ENCODE results near the gene BACH2. TPM values are rescaled to one million over a fixed set of nuclear protein-coding genes. Genes with fewer than 3 reads are reported as not detected.

The BACH2 gene
- polyA plus RNA-seq, 1 of the 3 experiments (the other 2 are of a cell fraction), result 0.46 TPM

GRCh38 chr6:89936177-89936576 is 360.5 kb downstream of the BACH2 start:
- Histone ChIP-seq H3K36me3 (replicated peaks in 1 of 2; ENCODE audit: control insufficient read depth in 1 of 2, insufficient read depth in 2 of 2, low read length in 1 of 2) (no peaks in the 10 kb centered on the region), H3K9me3 (no peaks in the 10 kb centered on the region), H3K4me2 (no peak overlapping the region), H3K4me1 (ENCODE audit: control insufficient read depth in 1 of 2, insufficient read depth in 2 of 2, low read depth in 1 of 2, low read length in 1 of 2) (no peaks in the 10 kb centered on the region; a peak in 1 of 4 replicates), H4K20me1 (ENCODE audit: insufficient read depth) (no peaks in the 10 kb centered on the region), H2AFZ (ENCODE audit: low read depth) (no peak overlapping the region), H3K9ac (no peak overlapping the region), H3K9me2 (no peaks in the 10 kb centered on the region), H3K27ac (ENCODE audit: low read depth in 2 of 2, low read length in 1 of 2) (no peak overlapping the region), H3F3A (replicated peaks; ENCODE audit: insufficient read depth) (no peaks in the 10 kb centered on the region), H3K27me3 (ENCODE audit: insufficient read depth) (no peaks in the 10 kb centered on the region), H3K4me3 (ENCODE audit: low read depth in 2 of 2, low read length in 1 of 2) (no peak overlapping the region), H3K79me2 (ENCODE audit: insufficient read depth) (no peaks in the 10 kb centered on the region)
- TF ChIP-seq TAF1 (IDR thresholded peaks at IDR 0.05; ENCODE audit: borderline replicate concordance, low read depth, low read length) (no peak), YY1 (IDR thresholded peaks at IDR 0.05; ENCODE audit: low read depth) (no peak), FOSL2 (IDR thresholded peaks at IDR 0.05; ENCODE audit: borderline replicate concordance, low read depth) (no peak), IRF3 (IDR thresholded peaks at IDR 0.05; ENCODE audit: low read depth, low read length) (no peak), RCOR1 (IDR thresholded peaks at IDR 0.05; ENCODE audit: low read length) (no peak), RAD21 (IDR thresholded peaks at IDR 0.05; ENCODE audit: low read length) (no peak)
- TF ChIP-seq, protein P1, sequence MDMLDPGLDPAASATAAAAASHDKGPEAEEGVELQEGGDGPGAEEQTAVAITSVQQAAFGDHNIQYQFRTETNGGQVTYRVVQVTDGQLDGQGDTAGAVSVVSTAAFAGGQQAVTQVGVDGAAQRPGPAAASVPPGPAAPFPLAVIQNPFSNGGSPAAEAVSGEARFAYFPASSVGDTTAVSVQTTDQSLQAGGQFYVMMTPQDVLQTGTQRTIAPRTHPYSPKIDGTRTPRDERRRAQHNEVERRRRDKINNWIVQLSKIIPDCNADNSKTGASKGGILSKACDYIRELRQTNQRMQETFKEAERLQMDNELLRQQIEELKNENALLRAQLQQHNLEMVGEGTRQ (IDR thresholded peaks at IDR 0.05; ENCODE audit: borderline replicate concordance, low read depth, low read length), result no peak
- TF ChIP-seq, protein P2, sequence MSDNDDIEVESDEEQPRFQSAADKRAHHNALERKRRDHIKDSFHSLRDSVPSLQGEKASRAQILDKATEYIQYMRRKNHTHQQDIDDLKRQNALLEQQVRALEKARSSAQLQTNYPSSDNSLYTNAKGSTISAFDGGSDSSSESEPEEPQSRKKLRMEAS (IDR thresholded peaks at IDR 0.05; ENCODE audit: low read depth), result no peak
- TF ChIP-seq, protein P3, sequence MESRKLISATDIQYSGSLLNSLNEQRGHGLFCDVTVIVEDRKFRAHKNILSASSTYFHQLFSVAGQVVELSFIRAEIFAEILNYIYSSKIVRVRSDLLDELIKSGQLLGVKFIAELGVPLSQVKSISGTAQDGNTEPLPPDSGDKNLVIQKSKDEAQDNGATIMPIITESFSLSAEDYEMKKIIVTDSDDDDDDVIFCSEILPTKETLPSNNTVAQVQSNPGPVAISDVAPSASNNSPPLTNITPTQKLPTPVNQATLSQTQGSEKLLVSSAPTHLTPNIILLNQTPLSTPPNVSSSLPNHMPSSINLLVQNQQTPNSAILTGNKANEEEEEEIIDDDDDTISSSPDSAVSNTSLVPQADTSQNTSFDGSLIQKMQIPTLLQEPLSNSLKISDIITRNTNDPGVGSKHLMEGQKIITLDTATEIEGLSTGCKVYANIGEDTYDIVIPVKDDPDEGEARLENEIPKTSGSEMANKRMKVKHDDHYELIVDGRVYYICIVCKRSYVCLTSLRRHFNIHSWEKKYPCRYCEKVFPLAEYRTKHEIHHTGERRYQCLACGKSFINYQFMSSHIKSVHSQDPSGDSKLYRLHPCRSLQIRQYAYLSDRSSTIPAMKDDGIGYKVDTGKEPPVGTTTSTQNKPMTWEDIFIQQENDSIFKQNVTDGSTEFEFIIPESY (IDR thresholded peaks at IDR 0.05; ENCODE audit: borderline replicate concordance, low read depth), result no peak
- ChIA-PET CTCF (no interaction called here), POLR2A (interaction anchor here (0.6 kb wide), 1 partner anchor 559 kb away, joined by 3 read pairs; no protein-coding TSS in a partner anchor)
- DNase-seq, result no peak
- WGBS (ENCODE audit: low lambda C conversion rate), result 85% methylated on average over 1 of the region's 1 CpG

GRCh38 chr6:89934685-89935366 is 361.8 kb downstream of the BACH2 start:
- H3K4me2 ChIP-seq, result no peak overlapping the region
- no peak overlapping the region for H3K4me3 ChIP-seq (ENCODE audit: low read depth in 2 of 2, low read length in 1 of 2)
- H3F3A ChIP-seq (replicated peaks; ENCODE audit: insufficient read depth), result no peaks in the 10 kb centered on the region
- TF ChIP-seq MEF2A (IDR thresholded peaks at IDR 0.05; ENCODE audit: borderline replicate concordance, low read depth) (no peak), SIN3A (IDR thresholded peaks at IDR 0.05; ENCODE audit: borderline replicate concordance, low read depth, low read length) (no peak), FOXM1 (IDR thresholded peaks at IDR 0.05; ENCODE audit: low read depth) (no peak), EP300 (IDR thresholded peaks at IDR 0.05; ENCODE audit: borderline replicate concordance in 1 of 2, low read depth in 1 of 2, low read length in 1 of 2) (no peak), SMC3 (IDR thresholded peaks at IDR 0.05; ENCODE audit: low read depth, low read length) (no peak), JUND (IDR thresholded peaks at IDR 0.05) (no peak), NFIC (IDR thresholded peaks at IDR 0.05; ENCODE audit: borderline replicate concordance) (no peak), IRF3 (IDR thresholded peaks at IDR 0.05; ENCODE audit: low read depth, low read length) (no peak)
- no peaks in the 10 kb centered on the region for H3K9me3 ChIP-seq
- no peak overlapping the region for H2AFZ ChIP-seq (ENCODE audit: low read depth)
- H3K4me1 ChIP-seq (ENCODE audit: control insufficient read depth in 1 of 2, insufficient read depth in 2 of 2, low read depth in 1 of 2, low read length in 1 of 2), result peaks cover 0 to 3% of the 10 kb centered on the region in 2 experiments; a peak in 1 of 4 replicates
- CTCF ChIA-PET, result interaction anchor here (0.8 to 1.9 kb wide), 3 partner anchors 18 to 545 kb away, joined by 3 to 8 read pairs (median 6); no protein-coding TSS in a partner anchor
- peak; percentile 41 for DNase-seq
- H3K27me3 ChIP-seq (ENCODE audit: insufficient read depth), result no peaks in the 10 kb centered on the region
- H3K27ac ChIP-seq (ENCODE audit: low read depth in 2 of 2, low read length in 1 of 2), result no peak overlapping the region
- no peaks in the 10 kb centered on the region for H4K20me1 ChIP-seq (ENCODE audit: insufficient read depth)
- WGBS (ENCODE audit: low lambda C conversion rate), result 81% methylated on average over 19 of the region's 19 CpGs
- H3K36me3 ChIP-seq (replicated peaks in 1 of 2; ENCODE audit: control insufficient read depth in 1 of 2, insufficient read depth in 2 of 2, low read length in 1 of 2), result no peaks in the 10 kb centered on the region
- H3K79me2 ChIP-seq (ENCODE audit: insufficient read depth), result no peaks in the 10 kb centered on the region
- no peak overlapping the region for H3K9ac ChIP-seq
- no peaks in the 10 kb centered on the region for H3K9me2 ChIP-seq
- POLR2A ChIA-PET, result interaction anchor here (0.6 kb wide), 1 partner anchor 79 kb away, joined by 3 read pairs; no protein-coding TSS in a partner anchor

All from SK-N-SH (cell line).